HCT116 (cell line): Measurements from ENCODE around the gene QRICH1. TPM values are rescaled to one million over a fixed set of nuclear protein-coding genes. Genes with fewer than 3 reads are reported as not detected.

Experiments
- ATAC-seq: fragments of 200-7000 bp; cut with Tn5 transposase; 2 replicates; pipeline ENCODE4 v1.9.1; 2020; ENCODE audit warnings: mild to moderate bottlenecking, moderate library complexity
- BruUV-seq: library from RNA; stranded (reverse); fragments of 400-500 nt; replicated peaks from 2 replicates; lab custom pipeline; 2021; lab: Mats Ljungman, UMichigan
- CTCF ChIA-PET: fragments of 300-600 bp; sonication (Branson Sonifier 250); formaldehyde crosslinking; loops from one replicate; lab custom pipeline; 2021; ENCODE audit warnings: antibody characterized with exemption; lab: Charles Lee
- POLR2A ChIA-PET: fragments of 300-600, 350-600 bp; sonication (Branson Sonifier 250); formaldehyde crosslinking; loops from one replicate; lab custom pipeline; 2021; ENCODE audit warnings: antibody characterized with exemption; lab: Charles Lee
- RAD21 ChIA-PET, 2 experiments: fragments of 300-600 bp; sonication (Branson Sonifier 250); formaldehyde crosslinking; loops; one replicate each; lab custom pipeline; 2023; ENCODE audit warnings: low total read pairs in 2 of 2; ENCODE audit not compliant: uncharacterized antibody in 2 of 2, unreplicated experiment in 2 of 2, low non-redundant PET in 1 of 2; lab: Charles Lee
- DNase-seq: peaks from one replicate; pipeline ENCODE4 v3.0.0-alpha.2; 2010; ENCODE audit warnings: low read depth, low spot score
- H2AFZ ChIP-seq: fragments of 200-600 bp; shearing (Covaris generic), sonication (generic); 2 replicates; pipeline ENCODE4 v1.6.1; 2017; ENCODE audit warnings: low read depth, mixed run types, mixed read lengths, antibody characterized with exemption, low read length; ENCODE audit not compliant: poor library complexity, severe bottlenecking
- H3K27ac ChIP-seq: 2 replicates; pipeline ENCODE4 v1.5.1; 2012; ENCODE audit warnings: low read depth, low read length
- H3K27me3 ChIP-seq: fragments of 200-600 bp; sonication (generic); 2 replicates; pipeline ENCODE4 v1.6.1; 2016; ENCODE audit warnings: mixed run types, low read length, mixed read lengths; ENCODE audit not compliant: insufficient read depth
- H3K36me3 ChIP-seq, 2 experiments: fragments of 200-500 bp in 1 of 2; fragments of 200-600 bp in 1 of 2; sonication (Bioruptor generic) in 1 of 2; sonication (generic) in 1 of 2; 2 replicates each; pipeline versions ENCODE4 v1.5.1 to v1.6.1; 2014 to 2016; ENCODE audit warnings: low read length in 2 of 2, inconsistent platforms in 1 of 2, mixed read lengths in 1 of 2, mixed run types in 1 of 2; ENCODE audit not compliant: insufficient read depth in 2 of 2, control insufficient read depth in 1 of 2
- H3K4me1 ChIP-seq, 2 experiments: fragments of 200-600 bp in 1 of 2; sonication (generic) in 1 of 2; 2 replicates each; pipeline versions ENCODE4 v1.5.1 to v1.6.1; 2012 to 2017; ENCODE audit warnings: low read length in 2 of 2, inconsistent platforms in 1 of 2, mild to moderate bottlenecking in 1 of 2, mixed read lengths in 1 of 2, mixed run types in 1 of 2, moderate library complexity in 1 of 2; ENCODE audit not compliant: insufficient read depth in 2 of 2, control insufficient read depth in 1 of 2
- H3K4me2 ChIP-seq: fragments of 200-600 bp; sonication (generic); 2 replicates; pipeline ENCODE4 v1.6.1; 2017; ENCODE audit warnings: mixed run types, low read length, mixed read lengths
- H3K4me3 ChIP-seq, 2 experiments: fragments of 200-600 bp in 1 of 2; sonication (generic) in 1 of 2; replicated peaks in 1 of 2; 2 replicates each; pipeline ENCODE4 v1.5.1; 2011 to 2016; ENCODE audit warnings: low read length in 2 of 2, control low read depth in 1 of 2, low read depth in 1 of 2, mild to moderate bottlenecking in 1 of 2, mixed read lengths in 1 of 2, mixed run types in 1 of 2
- H3K79me2 ChIP-seq: fragments of 200-600 bp; sonication (generic); 2 replicates; pipeline ENCODE4 v1.6.1; 2017; ENCODE audit warnings: mild to moderate bottlenecking, mixed run types, low read length, moderate library complexity, mixed read lengths; ENCODE audit not compliant: insufficient read depth
- H3K9ac ChIP-seq: fragments of 200-600 bp; sonication (generic); 2 replicates; pipeline ENCODE4 v1.6.1; 2016; ENCODE audit warnings: low read length, mixed read lengths
- H3K9me2 ChIP-seq: fragments of 200-600 bp; sonication (generic), shearing (Covaris generic); 2 replicates; pipeline ENCODE4 v1.6.1; 2017; ENCODE audit warnings: mixed run types, mild to moderate bottlenecking, moderate library complexity; ENCODE audit not compliant: insufficient read depth
- H3K9me3 ChIP-seq, 2 experiments: fragments of 200-500 bp in 1 of 2; fragments of 200-600 bp in 1 of 2; sonication (Bioruptor generic) in 1 of 2; sonication (generic) in 1 of 2; 2 replicates each; pipeline ENCODE4 v1.6.1; 2014 to 2017; ENCODE audit warnings: low read length in 2 of 2, mixed read lengths in 2 of 2, inconsistent platforms in 1 of 2, low read depth in 1 of 2, mild to moderate bottlenecking in 1 of 2, mixed run types in 1 of 2, moderate library complexity in 1 of 2; ENCODE audit not compliant: control insufficient read depth in 1 of 2, insufficient read depth in 1 of 2
- H4K20me1 ChIP-seq: fragments of 200-600 bp; sonication (generic), shearing (Covaris generic); 2 replicates; pipeline ENCODE4 v1.6.1; 2017; ENCODE audit warnings: mixed run types, mild to moderate bottlenecking, moderate library complexity; ENCODE audit not compliant: insufficient read depth
- CBX3 ChIP-seq: IDR thresholded peaks from 2 replicates; pipeline ENCODE4 v1.6.1; 2012; ENCODE audit warnings: low read depth
- MAX ChIP-seq: IDR thresholded peaks from 2 replicates; pipeline ENCODE4 v1.6.1; 2012
- POLR2A ChIP-seq: IDR thresholded peaks from 2 replicates; pipeline ENCODE4 v1.7.0; 2011; ENCODE audit warnings: borderline replicate concordance; ENCODE audit not compliant: insufficient read depth, insufficient read length; ENCODE audit errors: extremely low read depth
- POLR2AphosphoS5 ChIP-seq: IDR thresholded peaks from 2 replicates; pipeline ENCODE4 v1.6.1; 2011; ENCODE audit warnings: mild to moderate bottlenecking, low read depth, low read length, moderate library complexity
- RAD21 ChIP-seq: IDR thresholded peaks from 2 replicates; pipeline ENCODE4 v1.6.1; 2012; ENCODE audit warnings: low read depth, mild to moderate bottlenecking
- REST ChIP-seq: IDR thresholded peaks from 2 replicates; pipeline ENCODE4 v1.6.1; 2012; ENCODE audit warnings: low read depth
- YY1 ChIP-seq: IDR thresholded peaks from 2 replicates; pipeline ENCODE4 v1.6.1; 2011; ENCODE audit warnings: low read length, low read depth, moderate library complexity, mild to moderate bottlenecking; ENCODE audit not compliant: insufficient replicate concordance; ENCODE audit errors: extremely low read depth
- ZFX ChIP-seq: fragments of 450-650 bp; IDR thresholded peaks from 2 replicates; pipeline ENCODE4 v1.6.1; 2017
- intact Hi-C: fragments of 100-400 bp; cut with micrococcal nuclease; formaldehyde crosslinking; loops from 2 replicates; pipeline ENCODE4 v1.10.0; 2022
- total RNA-seq: library from RNA; stranded (reverse); gene quantifications from one replicate; pipeline ENCODE4 v1.2.1, GENCODE V29; 2021; ENCODE audit not compliant: unreplicated experiment

QRICH1 gene
- total RNA-seq, 1 experiment from 2014 or later: 105 TPM

GRCh38 chr3:49119036-49119435 is 25.2 kb upstream of the QRICH1 start:
- H3K36me3 ChIP-seq: peaks cover 38 to 43% of the 10 kb centered on the region in 2 experiments
- peak overlapping the region in 1 of 2 experiments; percentile 77; a peak in 3 of 4 replicates for H3K4me3 ChIP-seq
- ChIA-PET CTCF (no interaction called here), POLR2A (interaction anchor here (0.6 kb wide), 1 partner anchor 9 kb away, joined by 4 read pairs; no protein-coding TSS in a partner anchor), RAD21 (no interaction called here)
- no peaks in the 10 kb centered on the region for H3K9me2 ChIP-seq
- H3K27me3 ChIP-seq: no peaks in the 10 kb centered on the region
- peak overlapping the region; percentile 99 for H3K4me2 ChIP-seq
- peaks cover 7 to 14% of the 10 kb centered on the region in 2 experiments for H3K4me1 ChIP-seq
- peaks cover 21% of the 10 kb centered on the region for H3K79me2 ChIP-seq
- H3K27ac ChIP-seq: peak overlapping the region; percentile 100
- no peaks in the 10 kb centered on the region for H3K9me3 ChIP-seq
- H3K9ac ChIP-seq: peak overlapping the region; percentile 96; the same call in 1 of the 2 replicates
- no peak for ATAC-seq
- TF ChIP-seq ZFX (no peak), REST (no peak), MAX (no peak), CBX3 (no peak), YY1 (no peak), POLR2AphosphoS5 (no peak), RAD21 (no peak), POLR2A (no peak)
- intact Hi-C loops: no loop called here
- no peaks in the 10 kb centered on the region for H4K20me1 ChIP-seq
- BruUV-seq: no TSS peak
- H2AFZ ChIP-seq: no peak overlapping the region
- DNase-seq: no peak
